HG02943 (cell line): ENCODE data around the gene CH25H.

Experiments used
- ATAC-seq: cut with Tn5 transposase; IDR thresholded peaks from one replicate; pipeline ENCODE4 v1.9.1; 2021; ENCODE audit warnings: mild to moderate bottlenecking, low read depth, moderate library complexity; ENCODE audit not compliant: unreplicated experiment

The CH25H gene

DNA sequence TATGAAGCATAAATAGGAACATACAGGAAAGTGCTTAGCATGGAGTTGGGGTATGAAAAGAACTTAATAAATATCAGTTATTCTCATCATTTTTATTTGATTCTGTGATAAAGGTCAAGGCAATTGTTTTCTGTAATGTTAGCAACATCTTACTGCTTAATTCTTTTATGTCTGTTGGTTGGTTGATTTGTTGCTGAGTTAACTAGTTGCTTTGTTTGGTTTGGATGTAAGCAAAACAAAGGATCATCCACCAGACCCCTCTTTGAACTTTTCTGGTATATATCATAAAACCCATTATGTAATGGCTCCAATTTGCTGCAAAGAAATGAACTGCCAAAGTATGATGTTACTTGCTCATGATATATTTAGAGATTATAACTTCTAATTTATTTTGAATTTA is 44.5 kb downstream of the CH25H start:
- ATAC-seq, result no peak

DNA sequence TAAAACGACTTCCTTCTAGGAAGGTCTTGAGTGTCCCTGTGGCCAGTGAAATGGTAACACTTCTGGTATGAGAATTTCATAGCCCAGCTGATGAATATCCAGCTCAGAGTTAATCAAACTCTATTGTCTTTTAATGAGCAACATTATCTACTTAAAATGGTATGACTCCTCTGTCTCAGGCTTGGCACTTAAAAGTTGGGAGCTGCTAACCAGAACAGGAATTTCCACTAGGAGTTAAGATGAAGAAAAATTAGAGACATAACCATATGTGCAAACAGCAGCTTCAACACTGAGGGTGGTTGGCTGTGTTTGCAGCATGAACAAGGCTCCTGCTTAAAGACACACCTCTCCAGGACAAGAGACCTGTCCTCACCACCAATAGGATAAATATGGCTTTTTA is 46.8 kb downstream of the CH25H start:
- no peak for ATAC-seq

GRCh38 chr10:89159761-89160160 is 47.4 kb downstream of the CH25H start:
- ATAC-seq, result no peak

DNA sequence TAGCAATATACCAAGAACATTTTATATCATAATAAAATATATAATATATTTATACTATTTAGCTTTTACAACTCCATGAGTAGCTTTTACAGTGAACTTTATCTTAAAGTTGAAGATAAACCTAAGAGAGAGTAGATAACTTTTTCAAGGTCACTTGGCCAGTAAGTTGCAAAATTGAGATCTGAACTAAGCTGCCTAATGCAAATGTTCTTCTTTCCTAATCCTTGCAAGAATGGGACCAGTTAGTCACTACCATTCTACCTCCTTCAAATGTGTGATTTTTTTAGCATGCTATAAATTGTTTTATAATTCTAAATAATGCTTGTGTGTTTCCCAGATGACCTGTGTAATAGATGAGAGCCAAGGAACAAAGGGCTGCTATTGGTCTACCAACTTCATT is 47.8 kb downstream of the CH25H start:
- ATAC-seq, result no peak

- ATAC-seq, result no peak
Observed at GRCh38 chr10:89158446-89158845, 48.7 kb downstream of the CH25H start.

- no peak for ATAC-seq
Observed at GRCh38 chr10:89156161-89156835, 50.8 kb downstream of the CH25H start.
